B cell (primary cell): ENCODE results near the gene TFF1.

Source experiments
- CTCF ChIP-seq: fragments of 200-600 bp; IDR thresholded peaks from one replicate; pipeline ENCODE4 v1.8.0; 2022; ENCODE audit warnings: antibody characterized with exemption, mild to moderate bottlenecking
- EZH2 ChIP-seq: IDR thresholded peaks from 2 replicates; pipeline ENCODE4 v1.6.1; 2012; ENCODE audit warnings: borderline replicate concordance, low read depth, mild to moderate bottlenecking, moderate library complexity, low read length; ENCODE audit not compliant: insufficient read depth, poor library complexity, severe bottlenecking

- TF ChIP-seq CTCF (no peak), EZH2 (no peak)
Measured at GRCh38 chr21:42315296-42315891, 50.9 kb downstream of the TFF1 start, which contains the start of gene TFF3.
